GM23248 (cell line): Measurements from ENCODE around the gene BTBD19. TPM values are rescaled to one million over a fixed set of nuclear protein-coding genes. Genes with fewer than 3 reads are reported as not detected.
"Not testable (repeated sequence)": the region's sequence is repeated elsewhere in the genome, so short reads cannot be mapped to it uniquely, and the experiment has no call there.

Experiments used
- DNase-seq: peaks from one replicate; pipeline ENCODE4 v3.0.0-alpha.2; 2015
- H2AFZ ChIP-seq: fragments of 200-600 bp; sonication (generic); 2 replicates; pipeline ENCODE4 v1.6.1; 2016; ENCODE audit warnings: antibody characterized with exemption
- H3F3A ChIP-seq: fragments of 200-600 bp; sonication (generic); 2 replicates; pipeline ENCODE4 v1.6.1; 2016; ENCODE audit warnings: mild to moderate bottlenecking, antibody characterized with exemption, mixed run types; ENCODE audit not compliant: insufficient read depth
- H3K27ac ChIP-seq: fragments of 200-600 bp; sonication (generic); 2 replicates; pipeline ENCODE4 v1.5.1; 2016; ENCODE audit warnings: mild to moderate bottlenecking
- H3K27me3 ChIP-seq: fragments of 200-600 bp; sonication (generic); replicated peaks from 2 replicates; pipeline ENCODE4 v1.6.1; 2016; ENCODE audit warnings: mild to moderate bottlenecking; ENCODE audit not compliant: insufficient read depth
- H3K36me3 ChIP-seq: fragments of 200-600 bp; sonication (generic); 2 replicates; pipeline ENCODE4 v1.6.1; 2016; ENCODE audit warnings: low read depth, mild to moderate bottlenecking
- H3K4me1 ChIP-seq: fragments of 200-600 bp; sonication (generic); 2 replicates; pipeline ENCODE4 v1.6.1; 2016; ENCODE audit warnings: mild to moderate bottlenecking; ENCODE audit not compliant: insufficient read depth
- H3K4me2 ChIP-seq: fragments of 200-600 bp; sonication (generic); one replicate; pipeline ENCODE4 v1.6.1; 2016; ENCODE audit warnings: mild to moderate bottlenecking; ENCODE audit not compliant: unreplicated experiment
- H3K4me3 ChIP-seq: fragments of 200-600 bp; sonication (generic); 2 replicates; pipeline ENCODE4 v1.5.1; 2016; ENCODE audit warnings: mild to moderate bottlenecking
- H3K79me2 ChIP-seq: fragments of 200-600 bp; sonication (generic); 2 replicates; pipeline ENCODE4 v1.6.1; 2016; ENCODE audit warnings: mild to moderate bottlenecking; ENCODE audit not compliant: insufficient read depth
- H3K9ac ChIP-seq: fragments of 200-600 bp; sonication (generic); 2 replicates; pipeline ENCODE4 v1.6.1; 2016; ENCODE audit warnings: mild to moderate bottlenecking
- H3K9me2 ChIP-seq: fragments of 200-600 bp; sonication (generic); 2 replicates; pipeline ENCODE4 v1.6.1; 2016; ENCODE audit warnings: mixed run types, mild to moderate bottlenecking, moderate library complexity; ENCODE audit not compliant: insufficient read depth
- H3K9me3 ChIP-seq: fragments of 200-600 bp; sonication (generic); one replicate; pipeline ENCODE4 v1.6.1; 2017; ENCODE audit warnings: low read depth
- H4K20me1 ChIP-seq: fragments of 200-600 bp; sonication (generic); 2 replicates; pipeline ENCODE4 v1.6.0; 2016; ENCODE audit not compliant: insufficient read depth
- EZH2 ChIP-seq: fragments of 200-600 bp; sonication (generic); IDR thresholded peaks from 2 replicates; pipeline ENCODE4 v1.6.1; 2018; ENCODE audit warnings: antibody characterized with exemption, mild to moderate bottlenecking; ENCODE audit not compliant: insufficient read depth, poor library complexity, severe bottlenecking
- EZH2phosphoT487 ChIP-seq: fragments of 200-600 bp; sonication (generic); IDR thresholded peaks from 2 replicates; pipeline ENCODE4 v1.6.1; 2018; ENCODE audit warnings: antibody characterized with exemption, moderate library complexity, mild to moderate bottlenecking, low read depth; ENCODE audit not compliant: insufficient read depth
- WGBS, 2 experiments: methylation state at CpG; one replicate each; pipeline ENCODE4 v1.1.6; 2015 to 2017; ENCODE audit warnings: low lambda C conversion rate in 2 of 2, low coverage in 1 of 2; ENCODE audit errors: missing lambda C conversion rate in 2 of 2; 5-methylcytosine and 5-hydroxymethylcytosine counted together
- in situ Hi-C: fragments of 300-500 bp; cut with MboI; formaldehyde crosslinking; loops from 2 replicates; pipeline ENCODE4 v1.15.0; 2020
- polyA plus RNA-seq: library from polyadenylated mRNA; unstranded; fragments of >200 nt; fragmentation: Nextera tagmentation; extraction: Ambion mirVana; gene quantifications from 2 replicates; pipeline ENCODE4 v1.2.1, GENCODE V29; 2016
- total RNA-seq: library from RNA; depleted of rRNA; stranded (reverse); fragments of >200 nt; shearing (Covaris generic); gene quantifications from 2 replicates; pipeline ENCODE4 v1.2.3, GENCODE V29; 2014

Gene BTBD19
- total and polyA plus RNA-seq, 2 experiments from 2014 or later: 8.0 to 12.1 TPM

- 0 out of 2 replicates have a peak overlapping the region, but pooled peaks have one; percentile 50 for H2AFZ ChIP-seq
- in situ Hi-C loops: loop anchor here (10.0 to 25.0 kb wide), 2 partner anchors 169 to 476 kb away; no protein-coding TSS in a partner anchor
- WGBS, 2 experiments: 67 to 69% methylated on average over 23 of the region's 23 CpGs
Measured at GRCh38 chr1:44835738-44836675, 27.7 kb downstream of the BTBD19 start.

GRCh38 chr1:44838294-44838693 lies 30.0 kb downstream of the BTBD19 start:
- not testable (repeated sequence) for H3K4me1 ChIP-seq, H3K27me3 ChIP-seq, H3K9me2 ChIP-seq, H3K27ac ChIP-seq, H3K36me3 ChIP-seq, H3K79me2 ChIP-seq, H3K4me2 ChIP-seq, H3F3A ChIP-seq, H2AFZ ChIP-seq, DNase-seq, H4K20me1 ChIP-seq, H3K9me3 ChIP-seq, H3K9ac ChIP-seq, H3K4me3 ChIP-seq
- 92 to 93% methylated on average over 11 of the region's 11 CpGs for WGBS, 2 experiments
- in situ Hi-C loops: loop anchor here (10.0 to 25.0 kb wide), 2 partner anchors 167 to 474 kb away; no protein-coding TSS in a partner anchor

More at GRCh38 chr1:44835738-44836675, 27.7 kb downstream of the BTBD19 start:
- H3K27me3 ChIP-seq: no peaks in the 10 kb centered on the region
- H3K36me3 ChIP-seq: no peaks in the 10 kb centered on the region
- H3K9ac ChIP-seq: no peak overlapping the region
- no peaks in the 10 kb centered on the region for H3F3A ChIP-seq
- DNase-seq: peak; percentile 74
- no peak overlapping the region for H3K4me3 ChIP-seq
- no peak overlapping the region for H3K27ac ChIP-seq
- no peaks in the 10 kb centered on the region for H3K4me1 ChIP-seq
- no peaks in the 10 kb centered on the region for H3K79me2 ChIP-seq
- TF ChIP-seq EZH2phosphoT487: no peak
- no peak for TF ChIP-seq EZH2
- H3K9me3 ChIP-seq: no peaks in the 10 kb centered on the region
- no peaks in the 10 kb centered on the region for H3K9me2 ChIP-seq
- H3K4me2 ChIP-seq: no peak overlapping the region
- no peaks in the 10 kb centered on the region for H4K20me1 ChIP-seq

- Histone ChIP-seq H3K9me3 (no peaks in the 10 kb centered on the region), H4K20me1 (no peaks in the 10 kb centered on the region), H3K9me2 (no peaks in the 10 kb centered on the region), H3K4me3 (no peak overlapping the region), H3K36me3 (no peaks in the 10 kb centered on the region), H3K4me2 (no peak overlapping the region), H3K9ac (no peak overlapping the region), H3K4me1 (no peaks in the 10 kb centered on the region), H3F3A (no peaks in the 10 kb centered on the region), H3K79me2 (no peaks in the 10 kb centered on the region), H3K27me3 (no peaks in the 10 kb centered on the region), H3K27ac (no peak overlapping the region), H2AFZ (no peak overlapping the region)
- no peak for TF ChIP-seq EZH2phosphoT487
- TF ChIP-seq EZH2: no peak
- 41 to 47% methylated on average over 3 to 4 of the region's 4 CpGs for WGBS, 2 experiments
- no peak for DNase-seq
- in situ Hi-C loops: loop anchor here (10.0 to 25.0 kb wide), 2 partner anchors 165 to 473 kb away; no protein-coding TSS in a partner anchor
Measured at GRCh38 chr1:44839576-44839975, 31.3 kb downstream of the BTBD19 start.

GRCh38 chr1:44842486-44842861 lies 34.2 kb downstream of the BTBD19 start:
- no peaks in the 10 kb centered on the region for H4K20me1 ChIP-seq
- no peaks in the 10 kb centered on the region for H3K9me3 ChIP-seq
- WGBS, 2 experiments: 59 to 64% methylated on average over 16 of the region's 16 CpGs
- peak overlapping the region; percentile 93 for H2AFZ ChIP-seq
- H3K36me3 ChIP-seq: no peaks in the 10 kb centered on the region
- no peaks in the 10 kb centered on the region for H3K79me2 ChIP-seq
- H3K27me3 ChIP-seq: no peaks in the 10 kb centered on the region
- peak overlapping the region; percentile 76 for H3K9ac ChIP-seq
- no peaks in the 10 kb centered on the region for H3K9me2 ChIP-seq
- peak overlapping the region; percentile 78 for H3K4me3 ChIP-seq
- no peaks in the 10 kb centered on the region; the same call in 1 of the 2 replicates for H3F3A ChIP-seq
- in situ Hi-C loops: loop anchor here (25.0 kb wide), 1 partner anchor 470 kb away; no protein-coding TSS in a partner anchor
- H3K27ac ChIP-seq: no peak overlapping the region
- no peaks in the 10 kb centered on the region for H3K4me1 ChIP-seq
- no peak for DNase-seq
- no peak for TF ChIP-seq EZH2
- TF ChIP-seq EZH2phosphoT487: no peak
- peak overlapping the region; percentile 83 for H3K4me2 ChIP-seq
